ELF-1 (cell line): ENCODE data around the gene STYX.

Source experiments
- DNase-seq: peaks from one replicate; pipeline ENCODE4 v3.0.0-alpha.2; 2016; ENCODE audit warnings: low read depth, low spot score

STYX gene

GRCh38 chr14:52790011-52790755 lies 60.2 kb downstream of the STYX start:
- peak; percentile 19 for DNase-seq

- DNase-seq = no peak
Observed at GRCh38 chr14:52790756-52791222, 60.8 kb downstream of the STYX start.

GRCh38 chr14:52791223-52792096 lies 61.5 kb downstream of the STYX start, which contains the start of gene GNPNAT1:
Gene GNPNAT1 (minus strand): TSS chr14:52791607. CDS start chr14:52784650, 6,957 bp downstream.
- peak; percentile 94 for DNase-seq

GRCh38 chr14:52792097-52792415 lies 62.1 kb downstream of the STYX start:
- no peak for DNase-seq

- no peak for DNase-seq
Observed at GRCh38 chr14:52793061-52793460, 63.1 kb downstream of the STYX start.

- DNase-seq = no peak
Observed at GRCh38 chr14:52797653-52798052, 67.7 kb downstream of the STYX start.

- no peak for DNase-seq
Observed at GRCh38 chr14:52798826-52799225, 68.9 kb downstream of the STYX start.

- no peak for DNase-seq
Observed at GRCh38 chr14:52801014-52801712, 71.2 kb downstream of the STYX start.

GRCh38 chr14:52802597-52802996 lies 72.6 kb downstream of the STYX start:
- no peak for DNase-seq

GRCh38 chr14:52806115-52806514 lies 76.1 kb downstream of the STYX start:
- no peak for DNase-seq

GRCh38 chr14:52808101-52808500 lies 78.1 kb downstream of the STYX start:
- DNase-seq = no peak

GRCh38 chr14:52821805-52822250 lies 91.9 kb downstream of the STYX start:
- DNase-seq = no peak

GRCh38 chr14:52824462-52824861 lies 94.5 kb downstream of the STYX start:
- no peak for DNase-seq
